Gastrocnemius medialis (tissue), 4 donors: Measurements from ENCODE around the gene DENND1A. TPM values are rescaled to one million over a fixed set of nuclear protein-coding genes. Genes with fewer than 3 reads are reported as not detected.

Experiments
- ATAC-seq, 2 donors: fragments of 150-250 bp; one replicate each; pipeline ENCODE4 v1.9.1; 2016
- DNase-seq, 2 donors: peaks; one replicate each; pipeline ENCODE4 v3.0.0-alpha.2; 2019
- H3K27ac ChIP-seq, 4 donors: fragments of 200-600 bp; sonication (generic); 1 replicate in 1 of 4; 2 replicates in 3 of 4; pipeline ENCODE4 v1.5.1; 2016 to 2018; ENCODE audit warnings: mild to moderate bottlenecking in 2 of 4, moderate library complexity in 1 of 4
- H3K27me3 ChIP-seq, 3 donors: fragments of 200-600 bp; sonication (generic) in 2 of 3; 1 replicate in 1 of 3; 2 replicates in 2 of 3; pipeline versions ENCODE4 v1.5.1 to v1.6.0; 2016 to 2019; ENCODE audit warnings: mild to moderate bottlenecking in 1 of 3, moderate library complexity in 1 of 3
- H3K36me3 ChIP-seq, 2 donors: fragments of 200-600 bp; sonication (generic) in 1 of 2; one replicate each; pipeline ENCODE4 v1.5.1; 2017 to 2018
- H3K4me1 ChIP-seq, 2 donors: fragments of 200-600 bp; sonication (generic) in 1 of 2; one replicate each; pipeline ENCODE4 v1.5.1; 2016 to 2017; ENCODE audit warnings: mild to moderate bottlenecking in 2 of 2
- H3K4me3 ChIP-seq, 4 donors: fragments of 200-600 bp; sonication (generic) in 3 of 4; 1 replicate in 1 of 4; 2 replicates in 3 of 4; pipeline ENCODE4 v1.5.1; 2016 to 2019; ENCODE audit warnings: mild to moderate bottlenecking in 2 of 4
- H3K9me3 ChIP-seq, 3 donors: fragments of 200-600 bp; sonication (generic) in 2 of 3; 1 replicate in 1 of 3; 2 replicates in 2 of 3; pipeline ENCODE4 v1.5.1; 2016 to 2019
- POLR2A ChIP-seq, 2 donors: fragments of 450-650 bp; IDR thresholded peaks; one replicate each; pipeline ENCODE4 v1.6.1; 2017; ENCODE audit warnings: antibody characterized with exemption in 2 of 2, mild to moderate bottlenecking in 2 of 2, moderate library complexity in 2 of 2
- in situ Hi-C, 4 donors: fragments of 200-750 bp; cut with MboI; loops; one replicate each; pipeline versions ENCODE4 v1.15.0 to v1.8.0; 2017; ENCODE audit warnings: low sequenced_read_pairs in 4 of 4
- intact Hi-C: fragments of 100-400 bp; cut with DNase I; formaldehyde crosslinking; loops from one replicate; pipeline ENCODE4 v1.15.1; 2023; ENCODE audit warnings: low total_unique reads
- total RNA-seq, 4 donors: library from RNA; depleted of rRNA; stranded (reverse); fragments of >200 nt; gene quantifications; one replicate each; pipeline versions ENCODE4 v1.1.0 to v1.2.3, GENCODE V29; 2016
- TF ChIP-seq, protein P1 (sequence below), 5 experiments: fragments of 450-650 bp in 3 of 5; fragments of 200-600 bp in 2 of 5; sonication (generic) in 2 of 5; IDR thresholded peaks in 4 of 5; conservative IDR thresholded peaks in 1 of 5; 1 replicate in 4 of 5; 2 replicates in 1 of 5; pipeline ENCODE4 v1.5.1; 2016 to 2019; ENCODE audit warnings: antibody characterized with exemption in 5 of 5, mild to moderate bottlenecking in 3 of 5, moderate library complexity in 3 of 5

DENND1A gene
- total RNA-seq, 4 donors from 2014 or later: 14.1 to 24.6 (median 16.4) TPM

GRCh38 chr9:123929177-123929869 lies 603 bp downstream of the DENND1A start:
- DNase-seq: peak in 1 of 2 donors; percentile 13
- no peaks in the 10 kb centered on the region for H3K9me3 ChIP-seq
- H3K27ac ChIP-seq: peak overlapping the region; percentile 72 to 84 (median 76)
- no peaks in the 10 kb centered on the region for H3K27me3 ChIP-seq
- peak; percentile 6 to 25 for ATAC-seq
- no peaks in the 10 kb centered on the region for H3K36me3 ChIP-seq
- in situ Hi-C loops (no loop called here), intact Hi-C loops (loop anchor here (10.0 kb wide), 2 partner anchors 185 to 665 kb away; partner anchors contain the start of gene STRBP)
- H3K4me1 ChIP-seq: peaks cover 30 to 35% of the 10 kb centered on the region in 2 donors
- peak overlapping the region; percentile 56 to 92 (median 65) for H3K4me3 ChIP-seq
- TF ChIP-seq, protein P1, sequence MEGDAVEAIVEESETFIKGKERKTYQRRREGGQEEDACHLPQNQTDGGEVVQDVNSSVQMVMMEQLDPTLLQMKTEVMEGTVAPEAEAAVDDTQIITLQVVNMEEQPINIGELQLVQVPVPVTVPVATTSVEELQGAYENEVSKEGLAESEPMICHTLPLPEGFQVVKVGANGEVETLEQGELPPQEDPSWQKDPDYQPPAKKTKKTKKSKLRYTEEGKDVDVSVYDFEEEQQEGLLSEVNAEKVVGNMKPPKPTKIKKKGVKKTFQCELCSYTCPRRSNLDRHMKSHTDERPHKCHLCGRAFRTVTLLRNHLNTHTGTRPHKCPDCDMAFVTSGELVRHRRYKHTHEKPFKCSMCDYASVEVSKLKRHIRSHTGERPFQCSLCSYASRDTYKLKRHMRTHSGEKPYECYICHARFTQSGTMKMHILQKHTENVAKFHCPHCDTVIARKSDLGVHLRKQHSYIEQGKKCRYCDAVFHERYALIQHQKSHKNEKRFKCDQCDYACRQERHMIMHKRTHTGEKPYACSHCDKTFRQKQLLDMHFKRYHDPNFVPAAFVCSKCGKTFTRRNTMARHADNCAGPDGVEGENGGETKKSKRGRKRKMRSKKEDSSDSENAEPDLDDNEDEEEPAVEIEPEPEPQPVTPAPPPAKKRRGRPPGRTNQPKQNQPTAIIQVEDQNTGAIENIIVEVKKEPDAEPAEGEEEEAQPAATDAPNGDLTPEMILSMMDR (IDR thresholded peaks at IDR 0.05 in 4 of 5, conservative IDR thresholded peaks at IDR 0.05 in 1 of 5): no peak
- no peak for TF ChIP-seq POLR2A (IDR thresholded peaks at IDR 0.05)

DNA sequence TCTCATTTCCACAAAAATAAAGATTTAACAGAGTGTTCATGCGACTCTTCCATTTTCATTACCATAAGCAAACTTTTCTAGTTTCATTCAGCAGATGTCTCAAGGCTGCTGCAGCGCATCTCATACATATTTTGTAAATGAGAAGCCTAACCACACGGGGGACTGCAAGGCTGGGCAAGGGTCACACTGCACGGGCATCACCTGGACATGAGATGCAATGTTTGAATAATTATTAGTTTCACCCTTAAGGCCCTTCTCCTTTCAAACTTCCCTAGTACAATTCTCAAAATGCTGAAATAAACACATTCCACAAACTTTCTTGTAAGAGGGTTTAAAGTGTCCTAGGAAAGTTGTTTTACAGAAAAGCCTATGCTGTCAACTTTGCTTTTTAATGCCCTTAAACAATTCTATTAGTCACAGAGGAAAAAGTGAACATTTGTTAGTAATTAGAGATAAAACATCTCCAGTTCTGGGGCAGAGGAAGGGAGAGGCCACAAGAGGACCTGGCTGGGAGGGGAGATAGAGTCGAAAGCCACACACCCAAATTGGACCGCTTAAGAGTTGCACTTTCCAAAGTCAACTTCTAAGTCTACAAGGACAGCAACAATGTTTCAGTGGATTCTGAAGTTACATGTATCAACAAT lies 1.3 kb downstream of the DENND1A start:
- DNase-seq (no peak), ATAC-seq (no peak)
- no peak for TF ChIP-seq POLR2A (IDR thresholded peaks at IDR 0.05)
- TF ChIP-seq, protein P1 (IDR thresholded peaks at IDR 0.05 in 4 of 5, conservative IDR thresholded peaks at IDR 0.05 in 1 of 5): no peak
- no peaks in the 10 kb centered on the region for H3K36me3 ChIP-seq
- no peaks in the 10 kb centered on the region for H3K9me3 ChIP-seq
- peaks cover 30 to 35% of the 10 kb centered on the region in 2 donors for H3K4me1 ChIP-seq
- in situ Hi-C loops: no loop called here
- H3K4me3 ChIP-seq: peak overlapping the region; percentile 56 to 92 (median 65)
- peak overlapping the region; percentile 72 to 84 (median 76) for H3K27ac ChIP-seq
- no peaks in the 10 kb centered on the region for H3K27me3 ChIP-seq
- intact Hi-C loops: loop anchor here (10.0 kb wide), 2 partner anchors 184 to 664 kb away; partner anchors contain the start of gene STRBP

DNA sequence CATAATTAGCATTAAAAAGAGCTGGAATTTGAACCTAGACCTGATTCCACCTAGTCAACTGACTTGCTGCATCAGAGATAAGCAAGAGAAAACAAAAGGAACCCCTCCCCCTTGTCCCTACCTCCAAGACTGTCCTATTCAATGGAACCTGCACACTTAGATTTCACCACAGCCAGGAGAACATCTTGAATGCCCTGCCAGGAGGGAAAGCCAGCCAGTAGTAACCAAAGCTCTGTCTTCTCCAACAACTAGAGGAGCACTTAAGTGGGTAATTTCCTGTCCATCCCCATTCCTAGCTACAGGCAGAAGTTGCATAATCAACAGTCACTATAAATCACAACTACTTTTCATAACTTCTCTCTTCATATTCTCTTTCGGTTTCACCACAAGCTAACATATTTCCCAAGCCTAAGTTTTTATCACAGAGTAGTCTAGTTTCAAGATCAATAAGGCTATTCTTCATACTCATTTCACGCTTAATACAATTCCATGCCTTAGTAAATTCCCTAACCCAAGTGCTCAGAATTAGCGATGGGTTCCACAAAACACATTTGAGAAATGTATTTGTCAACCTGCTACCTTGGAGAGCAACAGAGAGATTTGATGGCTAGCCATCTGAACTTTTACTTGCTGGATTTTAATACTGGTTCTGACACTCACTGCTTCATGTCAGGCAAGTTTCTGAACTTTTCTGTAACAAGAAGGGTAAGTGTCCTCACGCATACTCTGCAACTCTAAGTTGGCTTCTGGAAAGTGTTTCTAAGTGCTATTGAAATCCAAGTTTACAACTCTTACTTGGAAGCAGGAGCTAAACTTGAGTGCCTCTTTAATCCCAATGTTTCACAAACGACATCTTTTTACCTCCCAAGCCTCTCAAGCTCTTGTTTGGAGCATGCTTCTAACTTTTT lies 2.0 kb downstream of the DENND1A start:
- DNase-seq: peak in 1 of 2 donors; percentile 19
- intact Hi-C loops: loop anchor here (10.0 kb wide), 2 partner anchors 183 to 663 kb away; partner anchors contain the start of gene STRBP
- no peaks in the 10 kb centered on the region for H3K9me3 ChIP-seq
- in situ Hi-C loops: no loop called here
- peak overlapping the region in 1 of 4 donors; percentile 40 for H3K4me3 ChIP-seq
- no peaks in the 10 kb centered on the region for H3K36me3 ChIP-seq
- peak in 1 of 2 donors; percentile 15 for ATAC-seq
- H3K27me3 ChIP-seq: no peaks in the 10 kb centered on the region
- H3K4me1 ChIP-seq: peaks cover 30 to 35% of the 10 kb centered on the region in 2 donors
- no peak overlapping the region for H3K27ac ChIP-seq
- TF ChIP-seq, protein P1 (IDR thresholded peaks at IDR 0.05 in 4 of 5, conservative IDR thresholded peaks at IDR 0.05 in 1 of 5): no peak
- TF ChIP-seq POLR2A (IDR thresholded peaks at IDR 0.05): no peak

DNA sequence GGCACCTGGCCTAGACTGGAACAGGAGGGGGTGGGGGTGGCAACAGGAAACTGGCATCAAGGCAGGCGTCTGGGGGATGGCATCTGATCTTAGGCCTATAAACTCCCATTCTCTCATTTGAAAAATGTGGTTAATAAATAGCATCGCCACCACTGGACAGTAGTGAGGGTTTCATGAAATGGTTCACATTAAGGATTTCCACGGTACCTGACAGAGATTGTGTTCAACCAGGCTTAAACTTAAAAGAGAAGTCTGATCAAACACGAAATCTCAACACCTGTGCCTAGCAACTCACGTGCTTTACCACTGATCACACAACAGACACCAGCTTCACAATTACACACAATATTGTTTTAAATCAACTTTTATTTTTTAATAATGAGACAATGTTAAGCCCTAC lies 3.0 kb downstream of the DENND1A start:
- no peak for TF ChIP-seq POLR2A (IDR thresholded peaks at IDR 0.05)
- TF ChIP-seq, protein P1 (IDR thresholded peaks at IDR 0.05 in 4 of 5, conservative IDR thresholded peaks at IDR 0.05 in 1 of 5): no peak
- no peaks in the 10 kb centered on the region for H3K36me3 ChIP-seq
- in situ Hi-C loops (no loop called here), intact Hi-C loops (loop anchor here (10.0 kb wide), 2 partner anchors 182 to 662 kb away; partner anchors contain the start of gene STRBP)
- no peaks in the 10 kb centered on the region for H3K9me3 ChIP-seq
- H3K27ac ChIP-seq: no peak overlapping the region
- no peaks in the 10 kb centered on the region for H3K27me3 ChIP-seq
- ATAC-seq (no peak), DNase-seq (no peak)
- no peak overlapping the region for H3K4me3 ChIP-seq
- H3K4me1 ChIP-seq: peaks cover 30 to 35% of the 10 kb centered on the region in 2 donors
